BJ (cell line): ENCODE data around the gene ABI1. TPM values are rescaled to one million over a fixed set of nuclear protein-coding genes. Genes with fewer than 3 reads are reported as not detected.

Source experiments
- CTCF ChIA-PET: fragments of 350-600 bp; formaldehyde crosslinking; extraction: SDS; loops from one replicate; lab custom pipeline; 2021; ENCODE audit warnings: antibody characterized with exemption, inconsistent platforms; lab: Yijun Ruan, JAX
- POLR2A ChIA-PET: fragments of 300-600 bp; sonication (Branson Sonifier 250); formaldehyde crosslinking; extraction: SDS; loops from one replicate; lab custom pipeline; 2021; ENCODE audit warnings: antibody characterized with exemption; lab: Charles Lee
- DNase-seq: peaks from one replicate; pipeline ENCODE4 v3.0.0-alpha.2; 2011; ENCODE audit warnings: low read depth
- H3K27me3 ChIP-seq: 2 replicates; pipeline ENCODE4 v1.6.0; 2011; ENCODE audit warnings: low read length; ENCODE audit not compliant: control insufficient read depth, insufficient read depth
- H3K36me3 ChIP-seq: 2 replicates; pipeline ENCODE4 v1.5.1; 2011; ENCODE audit warnings: low read length; ENCODE audit not compliant: control insufficient read depth, insufficient read depth
- H3K4me3 ChIP-seq: 2 replicates; pipeline ENCODE4 v1.5.1; 2011; ENCODE audit warnings: low read depth, mild to moderate bottlenecking, control low read depth, low read length
- polyA plus RNA-seq: library from polyadenylated mRNA; depleted of rRNA; stranded (reverse); fragments of >200 nt; gene quantifications from 2 replicates; pipeline ENCODE4 v1.2.3, GENCODE V29; 2011
- TF ChIP-seq, protein P1 (sequence below): IDR thresholded peaks from 2 replicates; pipeline ENCODE4 v1.5.1; 2011; ENCODE audit warnings: low read depth, mild to moderate bottlenecking, control low read depth, inconsistent platforms, low read length, moderate library complexity; ENCODE audit not compliant: insufficient read depth

The ABI1 gene
- polyA plus RNA-seq, 1 experiment = 67.0 TPM

DNA sequence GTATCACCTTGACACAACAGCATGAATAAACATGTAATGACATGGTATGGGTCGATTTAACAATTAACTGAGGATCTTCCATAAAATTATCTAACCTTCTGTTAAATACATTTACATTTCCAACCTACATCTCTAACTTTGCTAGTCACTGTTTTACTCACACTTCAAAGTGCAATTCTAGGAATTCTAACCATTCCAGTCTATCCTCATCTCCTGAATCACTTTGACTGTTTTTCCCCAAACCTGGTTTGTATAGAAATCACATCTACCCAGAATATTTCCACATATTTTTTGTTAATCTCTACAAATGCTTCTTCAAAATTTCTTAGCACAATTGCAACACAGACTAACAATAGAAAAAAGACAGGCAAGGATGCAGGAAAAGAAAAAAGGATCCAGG lies 6.2 kb downstream of the ABI1 start:
- POLR2A ChIA-PET = interaction anchor here (0.5 kb wide), 1 partner anchor 17 kb away, joined by 9 read pairs; no protein-coding TSS in a partner anchor
- TF ChIP-seq, protein P1, sequence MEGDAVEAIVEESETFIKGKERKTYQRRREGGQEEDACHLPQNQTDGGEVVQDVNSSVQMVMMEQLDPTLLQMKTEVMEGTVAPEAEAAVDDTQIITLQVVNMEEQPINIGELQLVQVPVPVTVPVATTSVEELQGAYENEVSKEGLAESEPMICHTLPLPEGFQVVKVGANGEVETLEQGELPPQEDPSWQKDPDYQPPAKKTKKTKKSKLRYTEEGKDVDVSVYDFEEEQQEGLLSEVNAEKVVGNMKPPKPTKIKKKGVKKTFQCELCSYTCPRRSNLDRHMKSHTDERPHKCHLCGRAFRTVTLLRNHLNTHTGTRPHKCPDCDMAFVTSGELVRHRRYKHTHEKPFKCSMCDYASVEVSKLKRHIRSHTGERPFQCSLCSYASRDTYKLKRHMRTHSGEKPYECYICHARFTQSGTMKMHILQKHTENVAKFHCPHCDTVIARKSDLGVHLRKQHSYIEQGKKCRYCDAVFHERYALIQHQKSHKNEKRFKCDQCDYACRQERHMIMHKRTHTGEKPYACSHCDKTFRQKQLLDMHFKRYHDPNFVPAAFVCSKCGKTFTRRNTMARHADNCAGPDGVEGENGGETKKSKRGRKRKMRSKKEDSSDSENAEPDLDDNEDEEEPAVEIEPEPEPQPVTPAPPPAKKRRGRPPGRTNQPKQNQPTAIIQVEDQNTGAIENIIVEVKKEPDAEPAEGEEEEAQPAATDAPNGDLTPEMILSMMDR = no peak
- CTCF ChIA-PET = no interaction called here
- Histone ChIP-seq H3K36me3 (no peaks in the 10 kb centered on the region), H3K4me3 (no peak overlapping the region), H3K27me3 (no peaks in the 10 kb centered on the region)
- DNase-seq = no peak

DNA sequence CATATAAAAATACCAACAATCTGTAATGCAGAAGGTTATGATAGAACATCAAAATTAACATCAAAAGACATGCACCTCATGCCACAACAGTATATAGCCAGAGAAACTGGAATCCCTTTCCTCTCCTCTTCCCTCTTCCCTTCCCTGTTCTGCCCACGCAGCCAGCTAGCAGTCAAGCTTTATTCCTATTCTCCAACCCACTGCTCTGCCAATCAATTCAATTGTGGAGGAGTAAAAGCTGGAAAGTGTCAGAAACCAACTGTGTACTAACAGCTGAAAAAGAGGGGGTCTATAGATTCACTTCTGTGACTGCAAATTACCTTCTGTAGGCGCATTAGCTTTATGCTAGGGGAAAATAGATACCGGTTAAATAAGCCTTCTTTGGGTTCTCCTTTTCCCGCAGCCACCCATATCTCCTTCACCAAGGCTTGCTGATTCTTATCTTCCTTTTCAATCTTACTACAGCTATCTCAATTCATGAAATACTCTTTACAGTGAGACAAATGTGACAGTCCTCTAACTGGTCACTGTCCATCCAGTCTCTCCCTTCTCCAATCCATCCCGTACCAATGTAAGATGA lies 16.3 kb downstream of the ABI1 start:
- CTCF ChIA-PET = no interaction called here
- no peak for DNase-seq
- Histone ChIP-seq H3K36me3 (no peaks in the 10 kb centered on the region), H3K27me3 (no peaks in the 10 kb centered on the region), H3K4me3 (no peak overlapping the region)
- POLR2A ChIA-PET = no interaction called here
- TF ChIP-seq, protein P1 = no peak

DNA sequence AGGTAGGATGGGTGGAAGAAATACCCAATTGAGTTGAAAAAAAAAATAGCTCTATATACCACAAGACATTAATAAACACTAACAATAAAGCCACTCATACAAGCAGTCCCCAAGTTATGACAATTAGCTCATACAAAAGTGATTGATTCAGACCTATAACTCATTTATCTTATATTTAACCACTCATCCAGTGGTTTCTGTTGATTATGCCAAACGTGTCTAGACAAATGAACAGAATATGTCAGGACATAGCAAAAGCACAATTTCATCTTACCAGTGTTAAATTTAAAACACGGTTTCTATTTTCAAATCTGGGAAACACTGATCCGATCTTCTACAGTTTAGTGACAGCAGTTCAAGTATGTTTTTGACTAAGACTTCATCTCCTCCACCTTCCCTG lies 17.0 kb downstream of the ABI1 start:
- TF ChIP-seq, protein P1 = no peak
- POLR2A ChIA-PET = no interaction called here
- H3K36me3 ChIP-seq = no peaks in the 10 kb centered on the region
- DNase-seq = no peak
- no peaks in the 10 kb centered on the region for H3K27me3 ChIP-seq
- CTCF ChIA-PET = no interaction called here
- H3K4me3 ChIP-seq = no peak overlapping the region

DNA sequence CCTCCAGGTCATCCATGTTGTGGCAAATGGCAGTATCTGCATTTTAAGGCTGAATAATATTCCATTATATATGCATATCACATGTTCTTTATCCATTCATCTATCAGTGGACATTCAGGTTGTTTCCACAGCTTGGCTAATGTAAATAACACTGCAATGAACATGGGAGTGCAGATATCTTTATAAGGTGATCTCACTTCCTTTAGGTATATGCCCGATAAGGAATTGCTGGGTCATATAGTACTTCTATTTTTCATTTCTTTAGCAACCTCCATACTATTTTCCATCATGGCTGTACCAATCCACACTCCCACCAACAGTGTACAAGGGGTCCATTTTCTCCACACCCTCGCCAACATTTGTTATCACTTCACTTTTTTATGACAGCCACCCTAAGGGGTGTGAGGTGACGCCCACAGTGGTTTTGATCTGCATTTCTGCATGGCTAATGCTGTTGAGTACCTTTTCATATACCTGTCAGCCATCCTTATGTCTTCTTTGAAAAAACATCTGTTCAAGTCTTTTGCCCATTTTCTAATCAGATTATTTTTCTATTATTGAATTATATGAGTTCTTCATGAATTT lies 18.9 kb downstream of the ABI1 start:
- ChIA-PET POLR2A (interaction anchor here (0.6 kb wide), 1 partner anchor 16 kb away, joined by 18 read pairs; no protein-coding TSS in a partner anchor), CTCF (interaction anchor here (0.5 kb wide), 1 partner anchor 144 kb away, joined by 3 read pairs; no protein-coding TSS in a partner anchor)

More for the DNA sequence above, 18.9 kb downstream of the ABI1 start:
- no peaks in the 10 kb centered on the region for H3K27me3 ChIP-seq
- no peak for DNase-seq
- H3K36me3 ChIP-seq = no peaks in the 10 kb centered on the region
- H3K4me3 ChIP-seq = no peak overlapping the region
- TF ChIP-seq, protein P1 = no peak
